GM12892 (cell line): ENCODE measurements around the gene KRT25.

Experiments
- POLR2A ChIP-seq: IDR thresholded peaks from 2 replicates; pipeline ENCODE4 v1.6.1; 2011; ENCODE audit warnings: low read depth, low read length, control low read depth
- POLR2AphosphoS5 ChIP-seq: IDR thresholded peaks from 2 replicates; pipeline ENCODE4 v1.6.1; 2011; ENCODE audit warnings: low read depth, low read length, control low read depth

DNA sequence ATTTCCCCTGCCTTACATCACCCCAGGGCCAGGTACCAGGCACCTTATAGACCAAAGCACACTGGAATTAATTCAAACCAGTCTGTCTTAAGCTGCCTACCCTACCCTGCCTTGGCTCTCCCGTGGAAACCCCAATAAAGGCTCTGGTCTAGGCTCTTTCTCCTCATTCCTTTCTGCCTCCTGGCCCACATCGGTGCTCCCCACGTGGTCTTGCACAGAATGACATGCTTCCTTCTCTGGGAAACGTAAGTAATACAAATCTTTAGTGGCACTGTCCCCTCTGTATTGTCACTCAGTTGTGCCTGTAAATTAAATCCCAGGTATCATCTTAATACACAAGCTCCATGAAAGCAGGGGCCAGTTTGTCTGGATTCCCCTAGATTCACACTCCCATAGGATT is 16.6 kb downstream of the KRT25 start:
- no peak for TF ChIP-seq POLR2A
- TF ChIP-seq POLR2AphosphoS5, result no peak
